NCI-H524 (cell line): ENCODE data around the gene TEX22.

Experiments
- DNase-seq, 2 experiments: peaks; one replicate each; lab custom pipeline; 2025; lab: John Stamatoyannopoulos, UW

TEX22 gene

DNA sequence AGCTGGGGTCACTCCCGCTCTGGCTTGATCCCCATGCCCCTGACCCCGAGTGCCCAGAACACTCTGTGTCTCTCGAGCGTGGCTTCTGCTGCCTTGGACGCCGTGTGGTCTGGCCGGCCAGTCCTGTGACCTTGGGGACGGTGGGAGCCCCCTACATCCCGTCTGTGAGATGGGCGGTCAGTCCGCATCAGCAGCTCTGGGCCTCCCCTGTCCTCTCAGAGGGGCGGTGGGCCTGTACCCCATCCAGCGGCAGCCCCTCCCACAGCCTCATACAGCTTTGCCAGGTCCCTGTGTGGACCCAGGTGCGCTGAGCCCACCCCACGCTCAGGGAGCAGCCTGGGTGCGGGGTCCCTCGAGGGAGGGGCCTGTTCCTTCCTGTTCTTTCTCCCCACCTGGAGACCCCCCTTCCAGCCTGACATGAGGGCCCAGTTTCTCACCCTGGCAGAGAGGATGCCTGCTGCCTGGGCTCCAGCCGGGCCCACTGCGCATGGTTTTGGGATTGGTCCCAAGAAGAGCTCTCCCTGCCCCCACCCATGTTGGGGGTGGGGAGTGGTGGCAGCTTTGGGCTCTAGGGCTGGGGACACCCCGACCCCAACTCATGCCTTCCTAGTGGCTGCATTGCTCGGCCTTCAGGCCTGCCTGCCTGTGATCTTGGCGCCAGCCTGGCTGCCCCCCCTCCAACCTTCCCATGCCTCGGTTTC is 22.8 kb downstream of the TEX22 start:
- no peak for DNase-seq

DNA sequence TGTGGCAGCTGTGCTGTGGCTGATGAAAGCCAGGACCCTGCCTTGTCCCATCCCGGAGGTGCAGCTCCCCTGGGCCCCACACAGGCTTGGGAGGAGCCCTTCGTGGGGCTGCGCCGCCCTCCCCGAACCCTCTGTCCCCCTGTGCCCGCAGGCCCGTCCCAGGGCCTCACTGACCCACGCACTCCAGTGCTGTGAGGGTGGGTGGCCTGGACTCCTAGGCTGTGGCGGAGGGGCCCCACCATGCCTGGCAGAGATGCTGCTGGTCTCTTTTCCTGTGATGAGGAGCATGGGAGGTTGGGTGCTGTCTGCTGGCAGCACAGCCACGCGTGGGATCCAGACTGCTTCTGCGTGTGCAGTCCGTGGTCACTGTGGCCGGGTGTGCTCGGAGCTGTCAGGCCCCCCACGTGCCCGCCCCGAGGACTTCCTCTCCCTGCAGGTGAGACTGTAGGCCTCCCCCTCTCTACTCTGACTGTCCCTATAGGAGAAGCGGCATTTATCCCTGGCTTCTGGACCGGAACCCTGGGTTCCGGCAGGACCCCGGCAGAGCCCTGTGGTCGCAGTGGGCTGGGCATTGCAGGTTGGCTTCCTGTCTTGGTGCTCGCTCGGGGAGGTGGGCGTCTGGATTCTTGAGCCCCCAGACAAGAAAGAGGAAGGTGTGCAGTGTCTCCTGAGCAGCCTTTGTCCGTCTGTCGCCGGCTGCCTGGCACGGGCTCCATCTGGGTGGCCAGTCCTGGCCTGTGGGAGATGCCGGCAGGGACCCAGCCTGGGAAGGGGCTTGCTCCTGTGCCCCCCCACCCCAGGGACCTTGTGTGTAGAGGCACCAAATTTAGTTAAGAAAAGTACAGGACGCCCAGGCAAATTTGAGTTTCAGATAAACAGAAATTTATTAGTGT is 23.6 kb downstream of the TEX22 start:
- no peak for DNase-seq

DNA sequence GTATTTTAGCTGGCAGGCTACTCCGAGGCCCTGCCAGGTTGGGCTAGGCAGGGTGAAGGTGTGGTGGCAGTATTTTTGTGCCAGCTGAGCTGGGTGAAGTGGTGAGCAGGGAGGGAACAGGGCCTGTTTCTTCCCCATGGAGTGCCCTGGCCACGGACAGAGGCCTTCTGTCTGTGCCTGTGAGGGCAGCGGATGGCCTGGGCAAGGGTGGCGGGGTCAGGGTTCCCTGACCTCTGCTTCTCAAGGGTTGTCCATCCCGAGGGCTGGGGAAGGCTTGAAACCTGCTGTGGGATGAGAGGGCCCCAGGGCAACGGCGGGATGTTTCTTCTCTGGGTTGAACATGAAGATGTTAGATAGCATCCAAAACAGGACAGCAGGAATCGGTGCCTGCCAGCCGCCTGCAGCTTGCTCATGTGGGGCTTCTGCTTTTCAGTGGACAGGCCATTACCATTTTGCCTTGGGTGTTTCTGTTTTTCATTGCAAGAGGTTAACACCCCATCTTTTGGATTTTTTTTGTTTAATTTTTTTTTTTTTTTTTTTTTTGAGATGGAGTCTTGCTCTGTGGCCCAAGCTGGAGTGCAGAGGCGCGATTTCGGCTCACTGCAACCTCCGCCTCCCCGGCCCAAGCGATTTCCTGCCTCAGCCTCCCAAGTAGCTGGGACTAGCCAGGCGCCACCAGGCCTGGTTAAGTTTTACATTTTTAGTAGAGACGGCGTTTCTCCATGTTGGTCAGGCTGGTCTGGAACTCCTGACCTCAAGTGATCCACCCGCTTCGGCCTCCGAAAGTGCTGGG is 24.6 kb downstream of the TEX22 start:
- no peak for DNase-seq

DNA sequence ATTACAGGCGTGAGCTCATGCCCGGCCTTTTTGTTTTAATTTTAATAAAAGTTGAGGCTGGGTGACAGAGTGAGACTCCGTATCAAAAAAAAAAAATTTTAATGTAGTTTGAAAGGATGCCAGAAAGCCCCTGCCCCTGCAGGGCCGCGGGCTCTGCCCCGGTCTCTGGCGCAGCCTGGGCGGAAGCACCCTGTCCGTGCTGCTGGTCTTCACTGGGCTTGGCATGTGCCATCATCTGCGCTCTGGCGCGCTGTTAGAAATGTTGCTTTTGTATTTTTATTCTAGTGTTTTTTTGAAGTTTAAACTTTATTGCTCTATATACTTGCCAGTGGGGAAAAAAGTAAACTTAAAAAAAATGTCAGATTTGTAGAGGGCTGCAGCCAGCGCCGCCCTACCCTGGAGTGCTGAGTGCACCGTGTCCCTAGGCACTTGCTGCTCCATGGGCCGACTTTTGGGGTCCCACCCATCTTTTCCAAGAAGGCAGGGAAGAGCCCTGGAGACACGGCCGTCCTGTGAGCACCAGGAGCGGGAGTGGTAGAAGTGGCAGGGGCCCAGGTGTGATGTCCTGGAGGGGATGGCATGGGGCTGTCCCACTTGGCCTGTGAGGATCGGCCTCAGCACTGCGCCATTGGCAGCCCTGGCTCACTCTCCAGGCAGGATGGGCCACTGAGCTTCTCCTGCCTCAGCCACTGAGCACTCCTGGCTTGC is 25.3 kb downstream of the TEX22 start:
- DNase-seq: no peak

DNA sequence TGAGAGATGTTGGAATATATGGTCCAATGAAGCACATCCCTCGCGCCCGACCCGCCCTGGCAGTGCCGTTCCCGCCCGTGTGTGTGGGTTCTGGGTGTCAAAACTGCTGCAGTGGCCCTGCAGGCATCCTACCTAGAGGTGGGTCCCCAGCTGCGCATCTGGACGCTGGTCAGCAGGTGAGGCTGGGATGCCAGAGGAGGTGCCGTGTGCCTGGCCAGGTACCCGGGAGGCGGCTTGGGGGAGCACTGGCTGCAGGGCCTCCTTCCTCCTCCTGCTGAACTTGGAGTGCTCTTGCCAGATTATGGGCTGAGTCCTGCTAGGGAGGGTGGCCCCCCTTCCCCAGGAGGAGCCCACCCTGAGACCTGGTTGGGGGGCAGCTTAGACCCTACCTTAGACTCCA is 26.5 kb downstream of the TEX22 start:
- no peak for DNase-seq

DNA sequence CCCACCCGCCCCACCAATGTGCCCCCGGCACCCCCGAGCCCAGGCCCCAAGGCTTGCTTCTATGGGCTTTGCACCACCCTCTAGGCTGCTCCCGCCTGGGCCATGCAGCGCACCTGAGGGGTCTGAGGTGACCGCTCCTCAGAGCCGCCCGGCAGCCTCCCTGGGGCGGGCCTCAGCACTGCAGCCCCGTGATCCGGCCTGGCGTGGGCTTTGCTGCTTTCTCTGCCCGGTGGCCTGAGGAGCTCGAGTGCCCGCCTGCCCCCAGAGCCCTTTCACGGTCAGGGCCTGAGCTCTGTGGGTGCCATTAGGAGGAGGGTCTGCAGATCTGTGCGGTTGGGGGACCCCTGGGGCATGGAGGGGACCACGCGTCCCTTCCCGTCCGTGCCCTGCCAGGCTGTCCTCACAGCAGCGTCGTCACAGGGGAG is 27.5 kb downstream of the TEX22 start:
- DNase-seq: no peak

DNA sequence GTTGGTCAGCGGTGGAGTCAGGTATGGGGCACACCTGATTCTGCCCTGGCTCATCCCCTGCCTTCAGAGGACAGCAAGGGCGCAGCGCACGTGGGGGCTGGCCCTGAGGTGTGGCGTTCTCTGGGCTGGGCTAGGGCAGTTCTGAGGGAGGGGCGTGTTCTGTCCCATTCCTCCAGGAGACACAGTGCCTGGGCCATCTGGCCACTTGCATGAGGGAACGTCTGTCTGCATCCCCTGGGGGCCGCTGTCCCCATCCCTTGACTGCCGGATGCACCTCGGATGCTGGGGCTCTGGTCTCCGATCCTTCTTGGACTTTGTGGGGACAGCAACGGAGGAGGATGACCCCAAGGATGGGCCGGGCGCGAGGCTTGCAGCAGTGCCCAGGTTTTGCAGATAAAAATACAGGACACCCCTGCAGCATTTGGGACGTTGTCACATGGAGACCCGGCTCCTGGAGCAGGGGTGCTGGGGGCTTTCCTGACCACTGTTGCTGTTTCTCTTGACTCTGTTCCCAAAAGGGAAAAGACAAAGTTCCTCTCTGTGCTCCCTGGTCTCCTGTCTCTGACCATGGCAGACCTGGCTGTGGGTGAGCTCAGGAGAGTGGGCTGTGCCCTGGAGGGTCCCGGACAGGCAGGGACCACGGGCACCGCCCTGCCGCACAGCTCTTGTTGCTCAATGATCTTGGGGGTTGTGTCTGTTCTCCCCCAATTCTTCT is 28.2 kb downstream of the TEX22 start:
- no peak for DNase-seq

DNA sequence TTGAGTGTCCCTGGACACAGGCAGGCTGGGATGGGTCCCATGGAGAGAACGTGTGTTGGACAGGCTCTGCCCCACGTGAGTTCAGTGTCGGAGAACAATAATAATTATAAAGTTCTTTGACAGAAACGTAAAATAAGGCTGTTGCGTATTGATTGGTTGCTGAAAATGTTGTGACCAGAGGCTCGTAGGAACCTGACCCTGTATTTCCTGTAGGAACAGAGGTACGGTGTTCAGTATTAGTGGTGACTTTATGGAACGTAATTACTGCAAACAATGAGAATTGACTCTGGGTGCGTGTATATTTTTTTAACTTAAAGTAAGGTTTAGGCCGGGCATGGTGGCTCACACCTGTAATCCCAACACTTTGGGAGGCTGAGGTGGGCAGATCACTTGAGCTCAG is 29.1 kb downstream of the TEX22 start:
- no peak for DNase-seq

DNA sequence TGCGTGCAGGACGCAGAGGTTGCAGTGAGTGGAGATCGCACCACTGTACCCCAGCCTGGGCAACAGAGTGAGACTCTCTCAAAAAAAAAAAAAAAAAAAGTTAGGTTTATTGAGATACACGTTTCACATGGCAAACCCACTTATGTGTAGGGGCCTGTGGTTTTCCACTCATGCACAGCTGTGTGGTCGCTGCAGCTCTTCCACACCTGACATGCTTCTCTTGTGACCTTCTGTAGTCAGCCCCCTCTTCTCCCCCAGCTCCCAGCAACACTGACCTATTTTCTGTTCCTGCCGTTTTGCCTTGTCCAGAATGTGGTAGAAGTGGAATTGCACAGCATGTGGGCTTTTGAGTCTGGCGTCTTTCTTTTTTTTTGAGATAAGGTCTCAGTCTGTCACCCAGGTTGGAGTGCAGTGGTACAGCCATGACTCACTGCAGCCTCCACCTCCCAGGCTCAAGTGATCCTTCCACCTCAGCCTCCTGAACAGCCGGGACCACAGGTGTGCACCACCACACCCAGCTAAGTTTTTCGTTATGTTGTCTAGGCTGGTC is 29.7 kb downstream of the TEX22 start:
- DNase-seq: no peak

DNA sequence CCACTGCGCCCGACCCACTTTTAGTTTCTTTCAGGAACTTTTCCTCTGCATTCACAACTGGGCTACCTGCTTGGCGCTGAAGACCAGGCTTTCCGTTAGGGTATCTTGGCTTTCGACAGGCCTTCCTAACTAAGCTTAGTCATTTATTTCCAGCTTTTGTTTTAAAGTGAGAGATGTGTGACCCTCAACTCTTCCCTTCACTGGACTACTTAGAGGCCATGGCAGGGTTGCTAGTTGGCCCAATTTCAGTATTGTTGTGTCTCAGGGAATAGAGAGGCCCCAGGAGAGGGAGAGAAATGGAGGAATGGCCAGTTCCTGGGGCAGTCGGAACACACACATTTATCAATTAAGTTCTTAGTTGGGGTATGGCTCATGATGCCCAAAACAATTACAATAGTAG is 31.7 kb downstream of the TEX22 start:
- no peak for DNase-seq

DNA sequence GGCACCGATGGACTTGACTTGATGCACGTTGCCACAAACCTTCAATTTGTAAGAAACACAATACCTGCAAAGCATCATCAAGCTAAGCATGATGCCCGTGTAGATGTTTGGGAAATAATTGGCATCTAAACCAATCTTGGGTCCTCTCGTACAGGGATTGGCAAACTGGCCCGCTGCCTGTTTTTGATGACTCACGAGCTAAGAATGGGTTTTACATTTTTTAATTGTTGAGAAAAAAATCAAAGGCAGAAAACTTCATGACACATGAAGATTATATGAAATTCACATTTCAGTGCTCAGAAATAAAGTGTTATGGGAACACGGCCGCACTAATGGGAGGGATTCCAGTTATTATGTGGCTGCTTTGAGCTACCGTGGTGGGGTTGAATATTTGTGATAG is 32.2 kb downstream of the TEX22 start:
- no peak for DNase-seq

DNA sequence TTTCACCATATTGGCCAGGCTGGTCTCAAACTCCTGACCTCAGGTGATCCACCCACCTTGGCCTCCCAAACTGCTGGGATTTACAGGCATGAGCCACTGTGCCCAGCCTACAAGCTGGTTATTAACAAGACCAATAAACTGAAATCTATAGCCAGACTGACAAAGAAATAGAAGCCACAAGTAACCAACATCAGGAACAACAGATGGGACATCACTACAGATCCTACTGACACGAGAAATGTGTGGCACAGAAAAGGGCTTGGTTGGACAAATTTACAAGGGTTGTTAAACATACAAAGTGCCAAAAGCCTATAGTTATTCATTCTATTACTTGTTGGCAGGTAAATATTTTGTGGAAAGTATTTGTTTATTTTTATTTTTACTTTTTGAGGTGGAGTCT is 32.9 kb downstream of the TEX22 start:
- no peak for DNase-seq

DNA sequence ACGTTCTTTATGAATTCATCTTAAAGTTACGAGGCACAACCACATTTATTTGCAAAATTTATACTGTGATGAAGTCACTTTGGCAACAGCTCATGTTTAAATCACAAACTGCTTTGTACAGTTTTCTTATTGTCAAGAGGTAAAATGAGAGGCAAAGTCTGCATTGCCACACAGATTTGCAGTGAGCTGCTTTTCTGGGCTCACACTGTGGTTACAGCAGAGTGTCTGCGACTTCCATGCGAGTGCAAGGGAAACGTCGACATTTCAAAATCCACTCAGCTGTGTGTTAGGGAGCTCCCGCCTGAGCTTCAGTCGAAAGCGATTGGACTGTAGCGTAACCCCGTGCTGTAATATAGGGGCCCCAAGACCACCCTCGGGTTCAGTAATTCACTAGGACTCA is 34.3 kb downstream of the TEX22 start:
- no peak for DNase-seq

DNA sequence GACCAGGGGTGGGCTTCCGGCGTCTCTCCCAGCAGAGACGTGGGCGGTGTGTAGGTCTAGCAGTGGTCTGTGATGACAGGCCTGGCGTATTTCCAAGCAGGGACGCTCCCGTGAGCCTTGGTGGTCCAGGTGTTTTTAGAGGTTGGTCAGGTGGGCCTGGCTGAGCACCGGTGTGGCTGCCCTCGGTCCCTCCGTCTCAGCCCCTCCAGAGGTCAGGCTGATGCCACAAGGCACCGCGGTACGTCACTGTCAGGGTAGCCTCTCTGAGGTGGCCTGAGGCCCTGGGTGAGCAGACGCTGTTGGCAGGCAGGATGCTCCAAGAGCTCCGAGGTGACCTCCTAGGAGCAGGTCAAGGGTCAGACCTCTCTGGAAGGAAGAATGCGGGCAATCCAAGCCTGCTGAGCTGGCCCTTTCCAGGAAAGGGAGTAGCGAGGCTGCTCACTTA is 34.8 kb downstream of the TEX22 start:
- no peak for DNase-seq

DNA sequence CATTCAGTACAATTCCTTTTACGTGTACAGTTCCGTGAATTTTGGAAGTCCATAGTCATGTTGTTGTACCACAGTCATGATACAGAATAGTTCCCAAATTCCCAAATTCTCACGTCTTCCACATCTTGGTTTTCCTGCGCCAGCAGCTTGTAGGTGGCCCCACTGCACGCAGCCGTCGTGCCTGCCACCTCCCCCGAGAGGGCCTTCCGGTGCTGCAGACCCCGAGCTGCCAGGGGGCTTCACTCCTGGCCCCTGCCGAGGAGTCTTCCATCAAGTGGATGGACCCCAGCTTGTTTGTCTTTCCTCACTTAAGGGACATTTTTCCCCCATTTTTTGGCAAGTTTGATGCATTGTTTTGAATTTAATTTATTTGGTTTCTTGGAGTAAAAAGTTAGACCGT is 38.1 kb downstream of the TEX22 start:
- DNase-seq: no peak

DNA sequence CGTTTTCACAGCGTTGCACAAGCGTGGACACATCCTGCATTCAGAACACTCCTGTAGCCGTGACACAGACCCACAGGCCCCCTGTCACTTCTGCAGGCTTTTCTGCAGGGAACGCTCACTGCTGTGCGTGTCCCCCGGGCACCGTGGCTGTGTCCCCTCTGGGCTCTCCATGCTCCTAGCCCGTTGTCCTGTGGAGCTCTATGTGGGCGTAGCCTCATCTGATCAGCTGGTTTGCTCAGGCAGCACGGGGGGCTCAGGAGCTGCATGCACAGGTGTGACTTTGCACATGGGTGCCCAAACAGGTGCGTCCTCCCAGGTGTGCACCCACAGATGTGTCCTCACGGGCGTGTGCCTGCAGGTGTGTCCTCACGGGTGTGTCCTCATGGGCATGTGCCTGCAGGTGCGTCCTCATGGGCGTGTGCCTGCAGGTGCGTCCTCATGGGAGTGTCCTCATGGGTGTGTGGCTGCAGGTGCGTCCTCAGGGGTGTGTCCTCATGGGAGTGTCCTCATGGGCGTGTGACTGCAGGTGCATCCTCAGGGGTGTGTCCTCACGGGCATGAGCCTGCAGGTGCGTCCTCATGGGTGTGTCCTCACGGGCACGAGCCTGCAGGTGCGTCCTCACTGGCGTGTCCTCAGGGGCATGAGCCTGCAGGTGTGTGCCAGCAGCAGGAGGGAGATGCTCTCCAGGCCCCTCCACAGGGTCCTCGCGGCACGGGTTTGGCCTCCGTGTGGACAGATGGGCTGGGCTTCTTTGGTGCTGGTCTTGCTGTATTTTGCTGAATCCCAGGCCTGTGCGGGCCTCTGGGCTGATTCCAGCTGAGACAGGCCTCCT is 38.8 kb downstream of the TEX22 start:
- no peak for DNase-seq

DNA sequence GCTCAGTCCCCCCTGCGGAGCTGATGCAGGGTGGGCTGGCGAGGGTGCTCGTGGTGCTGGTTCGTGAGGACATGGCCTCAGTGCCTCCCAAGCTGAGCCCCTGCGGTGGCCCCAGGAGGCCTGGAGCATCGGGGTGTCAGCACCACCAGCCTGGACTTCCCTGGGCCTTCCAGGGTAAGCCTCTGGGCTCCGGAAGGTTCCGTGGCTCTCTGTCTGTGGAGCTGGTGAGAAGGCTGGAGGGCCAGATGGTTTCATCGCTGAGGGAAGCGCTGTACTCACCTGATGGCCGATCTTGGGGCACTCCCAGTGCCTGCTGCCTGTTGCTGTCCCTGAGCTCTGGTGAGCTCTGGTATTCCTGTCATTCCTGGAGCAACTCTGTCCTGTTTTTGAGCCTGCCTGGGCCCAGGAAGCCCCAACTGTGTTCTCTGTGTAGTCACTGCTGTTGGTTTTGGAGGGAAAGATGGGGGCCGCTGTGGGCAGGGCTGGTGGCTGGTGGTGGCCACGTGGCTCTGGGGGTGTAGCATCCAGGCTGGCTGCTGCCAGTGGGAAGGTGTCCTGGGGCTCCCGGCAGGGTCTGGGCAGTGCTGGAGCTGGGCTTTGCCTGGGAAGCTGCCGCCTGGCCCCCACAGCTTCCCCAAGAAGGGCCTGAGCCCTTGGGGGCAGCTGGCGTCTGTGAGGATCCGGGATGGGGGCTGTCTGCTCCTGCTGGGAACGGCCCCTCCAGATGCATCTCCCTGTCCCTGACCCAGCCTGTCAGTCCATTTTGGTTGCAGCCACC is 39.6 kb downstream of the TEX22 start:
- no peak for DNase-seq

DNA sequence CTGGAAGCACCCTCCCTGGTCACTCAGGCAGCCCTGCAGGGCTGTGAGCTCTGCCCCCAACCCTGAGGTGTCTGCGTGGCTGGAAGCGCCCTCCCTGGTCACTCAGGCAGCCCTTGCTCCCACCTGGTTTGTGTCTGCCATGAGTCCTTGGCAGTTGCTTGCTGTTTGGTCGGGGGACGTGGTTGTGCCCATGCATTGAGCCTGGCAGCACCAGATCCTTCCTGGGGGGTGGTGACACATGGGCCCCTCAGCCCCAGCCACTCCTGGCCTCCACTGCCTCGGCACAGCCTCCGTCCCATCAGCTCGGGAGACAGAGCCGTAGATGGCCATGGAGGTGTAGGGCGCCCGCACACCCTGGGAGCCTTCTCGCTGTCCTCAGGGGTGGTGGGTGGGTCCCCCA is 40.8 kb downstream of the TEX22 start:
- DNase-seq: no peak
